ENCODE measurements around the gene BEAN1. TPM values are rescaled to one million over a fixed set of nuclear protein-coding genes. Genes with fewer than 3 reads are reported as not detected.

BEAN1 gene
- total RNA-seq, 1 donor: 0.36 TPM

- Histone ChIP-seq H3K79me2 (ENCODE audit: insufficient read depth, low read length) (no peaks in the 10 kb centered on the region), H3K4me2 (ENCODE audit: insufficient read depth, low read length) (no peak overlapping the region), H3K4me1 (ENCODE audit: insufficient read depth, low read length) (peaks cover 40% of the 10 kb centered on the region), H3K4me3 (ENCODE audit: insufficient read depth, low read length) (no peak overlapping the region), H4K20me1 (ENCODE audit: insufficient read depth, low read length) (no peaks in the 10 kb centered on the region), H2AFZ (ENCODE audit: low read length) (no peak overlapping the region), H3K27ac (ENCODE audit: low read depth, low read length) (no peak overlapping the region), H3K27me3 (ENCODE audit: insufficient read depth, low read length) (no peaks in the 10 kb centered on the region), H3K36me3 (ENCODE audit: insufficient read depth, low read length) (peaks cover 5% of the 10 kb centered on the region), H3K9me3 (ENCODE audit: low read depth, low read length) (no peaks in the 10 kb centered on the region)
- DNase-seq (ENCODE audit: insufficient read length, low spot score, missing footprints): peak; percentile 94
- TF ChIP-seq CTCF (IDR thresholded peaks at IDR 0.05; ENCODE audit: extremely low read depth, low read depth, low read length): no peak
Measured at GRCh38 chr16:66508248-66508913, 81.3 kb downstream of the BEAN1 start.

GRCh38 chr16:66508914-66509496 lies 81.9 kb downstream of the BEAN1 start:
- Histone ChIP-seq H3K36me3 (ENCODE audit: insufficient read depth, low read length) (peaks cover 6% of the 10 kb centered on the region), H4K20me1 (ENCODE audit: insufficient read depth, low read length) (no peaks in the 10 kb centered on the region), H2AFZ (ENCODE audit: low read length) (no peak overlapping the region), H3K27me3 (ENCODE audit: insufficient read depth, low read length) (no peaks in the 10 kb centered on the region), H3K4me3 (ENCODE audit: insufficient read depth, low read length) (no peak overlapping the region), H3K4me1 (ENCODE audit: insufficient read depth, low read length) (peaks cover 36% of the 10 kb centered on the region), H3K27ac (ENCODE audit: low read depth, low read length) (no peak overlapping the region), H3K9me3 (ENCODE audit: low read depth, low read length) (no peaks in the 10 kb centered on the region), H3K4me2 (ENCODE audit: insufficient read depth, low read length) (no peak overlapping the region), H3K79me2 (ENCODE audit: insufficient read depth, low read length) (no peaks in the 10 kb centered on the region)
- DNase-seq (ENCODE audit: insufficient read length, low spot score, missing footprints): peak; percentile 13
- TF ChIP-seq CTCF (IDR thresholded peaks at IDR 0.05; ENCODE audit: extremely low read depth, low read depth, low read length): no peak

- Histone ChIP-seq H3K9me3 (ENCODE audit: low read depth, low read length) (no peaks in the 10 kb centered on the region), H3K36me3 (ENCODE audit: insufficient read depth, low read length) (peaks cover 6% of the 10 kb centered on the region), H3K27me3 (ENCODE audit: insufficient read depth, low read length) (no peaks in the 10 kb centered on the region), H3K27ac (ENCODE audit: low read depth, low read length) (no peak overlapping the region), H3K4me1 (ENCODE audit: insufficient read depth, low read length) (peaks cover 34% of the 10 kb centered on the region), H4K20me1 (ENCODE audit: insufficient read depth, low read length) (no peaks in the 10 kb centered on the region), H2AFZ (ENCODE audit: low read length) (no peak overlapping the region), H3K4me2 (ENCODE audit: insufficient read depth, low read length) (no peak overlapping the region), H3K4me3 (ENCODE audit: insufficient read depth, low read length) (no peak overlapping the region), H3K79me2 (ENCODE audit: insufficient read depth, low read length) (no peaks in the 10 kb centered on the region)
- DNase-seq (ENCODE audit: insufficient read length, low spot score, missing footprints): peak; percentile 77
- TF ChIP-seq CTCF (IDR thresholded peaks at IDR 0.05; ENCODE audit: extremely low read depth, low read depth, low read length): no peak
Measured at GRCh38 chr16:66509576-66509975, 82.5 kb downstream of the BEAN1 start.

GRCh38 chr16:66510298-66510697 lies 83.2 kb downstream of the BEAN1 start:
- no peaks in the 10 kb centered on the region for H3K27me3 ChIP-seq (ENCODE audit: insufficient read depth, low read length)
- peak; percentile 23 for DNase-seq (ENCODE audit: insufficient read length, low spot score, missing footprints)
- H3K4me1 ChIP-seq (ENCODE audit: insufficient read depth, low read length): peaks cover 34% of the 10 kb centered on the region
- no peaks in the 10 kb centered on the region for H4K20me1 ChIP-seq (ENCODE audit: insufficient read depth, low read length)
- no peaks in the 10 kb centered on the region for H3K79me2 ChIP-seq (ENCODE audit: insufficient read depth, low read length)
- H3K36me3 ChIP-seq (ENCODE audit: insufficient read depth, low read length): peaks cover 6% of the 10 kb centered on the region
- H3K4me2 ChIP-seq (ENCODE audit: insufficient read depth, low read length): no peak overlapping the region
- TF ChIP-seq CTCF (IDR thresholded peaks at IDR 0.05; ENCODE audit: extremely low read depth, low read depth, low read length): no peak
- no peak overlapping the region for H3K4me3 ChIP-seq (ENCODE audit: insufficient read depth, low read length)
- no peak overlapping the region for H3K27ac ChIP-seq (ENCODE audit: low read depth, low read length)
- no peaks in the 10 kb centered on the region for H3K9me3 ChIP-seq (ENCODE audit: low read depth, low read length)
- H2AFZ ChIP-seq (ENCODE audit: low read length): no peak overlapping the region

Data from osteoblast (primary cell).